ENCODE measurements around the gene FAXC. TPM values are rescaled to one million over a fixed set of nuclear protein-coding genes. Genes with fewer than 3 reads are reported as not detected.

FAXC gene
- polyA plus RNA-seq, 1 of the 3 experiments (the other 2 are of a cell fraction) = 9.0 TPM

- no peaks in the 10 kb centered on the region for H3K4me1 ChIP-seq (ENCODE audit: control insufficient read depth in 1 of 2, insufficient read depth in 2 of 2, low read depth in 1 of 2, low read length in 1 of 2)
- H3K9ac ChIP-seq = no peak overlapping the region
- no peak overlapping the region for H3K27ac ChIP-seq (ENCODE audit: low read depth in 2 of 2, low read length in 1 of 2)
- ChIA-PET POLR2A (no interaction called here), CTCF (interaction anchor here (1.1 to 1.5 kb wide), 2 partner anchors 10 to 77 kb away, joined by 3 read pairs; no protein-coding TSS in a partner anchor)
- no peaks in the 10 kb centered on the region for H3K9me3 ChIP-seq
- TF ChIP-seq ELF1 (IDR thresholded peaks at IDR 0.05) (no peak), TCF12 (IDR thresholded peaks at IDR 0.05) (no peak), FOXM1 (IDR thresholded peaks at IDR 0.05; ENCODE audit: low read depth) (no peak), GABPA (IDR thresholded peaks at IDR 0.05; ENCODE audit: low read depth) (no peak), MEF2A (IDR thresholded peaks at IDR 0.05; ENCODE audit: borderline replicate concordance, low read depth) (no peak), IRF3 (IDR thresholded peaks at IDR 0.05; ENCODE audit: low read depth, low read length) (no peak), POLR2AphosphoS5 (IDR thresholded peaks at IDR 0.05; ENCODE audit: low read depth, low read length) (no peak), NRF1 (IDR thresholded peaks at IDR 0.05; ENCODE audit: low read depth, low read length) (no peak), RXRA (IDR thresholded peaks at IDR 0.05; ENCODE audit: borderline replicate concordance, low read depth) (no peak), CTCF (IDR thresholded peaks at IDR 0.05) (no peak), USF1 (IDR thresholded peaks at IDR 0.05; ENCODE audit: borderline replicate concordance, low read depth) (no peak), RCOR1 (IDR thresholded peaks at IDR 0.05; ENCODE audit: low read length) (no peak)
- H4K20me1 ChIP-seq (ENCODE audit: insufficient read depth) = no peaks in the 10 kb centered on the region
- DNase-seq = no peak
- no peak overlapping the region for H3K4me2 ChIP-seq
- H3K4me3 ChIP-seq (ENCODE audit: low read depth in 2 of 2, low read length in 1 of 2) = no peak overlapping the region
- peaks cover 0 to 15% of the 10 kb centered on the region in 2 experiments for H3K36me3 ChIP-seq (replicated peaks in 1 of 2; ENCODE audit: control insufficient read depth in 1 of 2, insufficient read depth in 2 of 2, low read length in 1 of 2)
- H2AFZ ChIP-seq (ENCODE audit: low read depth) = no peak overlapping the region
- H3K79me2 ChIP-seq (ENCODE audit: insufficient read depth) = no peaks in the 10 kb centered on the region
- 90% methylated on average over 4 of the region's 5 CpGs for WGBS (ENCODE audit: low lambda C conversion rate)
- H3K9me2 ChIP-seq = no peaks in the 10 kb centered on the region
- no peaks in the 10 kb centered on the region for H3K27me3 ChIP-seq (ENCODE audit: insufficient read depth)
- no peaks in the 10 kb centered on the region for H3F3A ChIP-seq (replicated peaks; ENCODE audit: insufficient read depth)
These were observed 52.1 kb downstream of the FAXC start for GRCh38 chr6:99297415-99297814.

- no peaks in the 10 kb centered on the region for H3K9me2 ChIP-seq
- peaks cover 0 to 15% of the 10 kb centered on the region in 2 experiments for H3K36me3 ChIP-seq (replicated peaks in 1 of 2; ENCODE audit: control insufficient read depth in 1 of 2, insufficient read depth in 2 of 2, low read length in 1 of 2)
- H3K9ac ChIP-seq = no peak overlapping the region
- no peaks in the 10 kb centered on the region for H4K20me1 ChIP-seq (ENCODE audit: insufficient read depth)
- CTCF ChIA-PET = interaction anchor here (0.8 to 1.5 kb wide), 3 partner anchors 10 to 77 kb away, joined by 3 read pairs; no protein-coding TSS in a partner anchor
- H2AFZ ChIP-seq (ENCODE audit: low read depth) = no peak overlapping the region
- H3K4me3 ChIP-seq (ENCODE audit: low read depth in 2 of 2, low read length in 1 of 2) = no peak overlapping the region
- H3K4me2 ChIP-seq = no peak overlapping the region
- 95% methylated on average over 1 of the region's 1 CpG for WGBS (ENCODE audit: low lambda C conversion rate)
- no peaks in the 10 kb centered on the region for H3K4me1 ChIP-seq (ENCODE audit: control insufficient read depth in 1 of 2, insufficient read depth in 2 of 2, low read depth in 1 of 2, low read length in 1 of 2)
- H3F3A ChIP-seq (replicated peaks; ENCODE audit: insufficient read depth) = no peaks in the 10 kb centered on the region
- DNase-seq = no peak
- H3K79me2 ChIP-seq (ENCODE audit: insufficient read depth) = no peaks in the 10 kb centered on the region
- POLR2A ChIA-PET = no interaction called here
- H3K27me3 ChIP-seq (ENCODE audit: insufficient read depth) = no peaks in the 10 kb centered on the region
- H3K9me3 ChIP-seq = no peaks in the 10 kb centered on the region
- no peak overlapping the region for H3K27ac ChIP-seq (ENCODE audit: low read depth in 2 of 2, low read length in 1 of 2)
- no peak for TF ChIP-seq REST (IDR thresholded peaks at IDR 0.05; ENCODE audit: low read depth, low read length)
- TF ChIP-seq GATA2 (CRISPR knock-in tag; IDR thresholded peaks at IDR 0.05) = no peak
- TF ChIP-seq RAD21 (IDR thresholded peaks at IDR 0.05; ENCODE audit: low read length) = no peak
- TF ChIP-seq JUND (IDR thresholded peaks at IDR 0.05) = no peak
- no peak for TF ChIP-seq SIN3A (IDR thresholded peaks at IDR 0.05; ENCODE audit: borderline replicate concordance, low read depth, low read length)
- TF ChIP-seq RCOR1 (IDR thresholded peaks at IDR 0.05; ENCODE audit: low read length) = no peak
- TF ChIP-seq PBX3 (IDR thresholded peaks at IDR 0.05) = no peak
- no peak for TF ChIP-seq RXRA (IDR thresholded peaks at IDR 0.05; ENCODE audit: borderline replicate concordance, low read depth)
- no peak for TF ChIP-seq EZH2phosphoT487 (IDR thresholded peaks at IDR 0.05; ENCODE audit: borderline replicate concordance, low read depth)
- TF ChIP-seq POLR2AphosphoS5 (IDR thresholded peaks at IDR 0.05; ENCODE audit: low read depth, low read length) = no peak
These were observed 52.5 kb downstream of the FAXC start for GRCh38 chr6:99297006-99297405.

Data from SK-N-SH (cell line).